Stimulated activated CD8-positive, alpha-beta memory T cell treated with anti-CD3 and anti-CD28 coated beads, Interleukin-4, amount 100 ng/mL, for 48 hours (primary cell): ENCODE measurements around the gene TNFRSF8.
A peak's percentile ranks its signal among the peaks of the same experiment; 100 is the strongest.

ENCODE experiments used
- DNase-seq: peaks from one replicate; pipeline ENCODE4 v3.0.0-alpha.2; 2020

TNFRSF8 gene

GRCh38 chr1:12177156-12177998 lies 114.3 kb downstream of the TNFRSF8 start:
- DNase-seq: peak; percentile 50

- DNase-seq: peak; percentile 98
These were observed 114.9 kb downstream of the TNFRSF8 start for GRCh38 chr1:12177999-12178441.

GRCh38 chr1:12178511-12178910 lies 115.4 kb downstream of the TNFRSF8 start:
- no peak for DNase-seq

GRCh38 chr1:12179111-12179519 lies 116.0 kb downstream of the TNFRSF8 start:
- peak; percentile 86 for DNase-seq

GRCh38 chr1:12179676-12180075 lies 116.6 kb downstream of the TNFRSF8 start:
- no peak for DNase-seq

GRCh38 chr1:12180315-12180714 lies 117.2 kb downstream of the TNFRSF8 start:
- no peak for DNase-seq

GRCh38 chr1:12180903-12181302 lies 117.8 kb downstream of the TNFRSF8 start:
- no peak for DNase-seq

GRCh38 chr1:12181568-12181967 lies 118.5 kb downstream of the TNFRSF8 start:
- no peak for DNase-seq

- DNase-seq: no peak
These were observed 119.4 kb downstream of the TNFRSF8 start for GRCh38 chr1:12182410-12182984.

GRCh38 chr1:12183095-12183794 lies 120.1 kb downstream of the TNFRSF8 start:
- DNase-seq: no peak

- DNase-seq: no peak
These were observed 121.0 kb downstream of the TNFRSF8 start for GRCh38 chr1:12184008-12184681.

GRCh38 chr1:12185036-12185917 lies 122.2 kb downstream of the TNFRSF8 start:
- DNase-seq: no peak

GRCh38 chr1:12185918-12186678 lies 123.0 kb downstream of the TNFRSF8 start:
- no peak for DNase-seq

- DNase-seq: no peak
These were observed 123.5 kb downstream of the TNFRSF8 start for GRCh38 chr1:12186679-12186985.

- no peak for DNase-seq
These were observed 125.0 kb downstream of the TNFRSF8 start for GRCh38 chr1:12188115-12188514.

- DNase-seq: no peak
These were observed 125.7 kb downstream of the TNFRSF8 start for GRCh38 chr1:12188657-12189327.

GRCh38 chr1:12189328-12189682 lies 126.2 kb downstream of the TNFRSF8 start:
- DNase-seq: no peak

- no peak for DNase-seq
These were observed 128.3 kb downstream of the TNFRSF8 start for GRCh38 chr1:12191242-12192032.
